SK-N-MC (cell line): Measurements from ENCODE around the gene SRP9.

Experiments
- EZH2 ChIP-seq: fragments of 200-600 bp; sonication (generic); IDR thresholded peaks from one replicate; pipeline ENCODE4 v1.6.1; 2017; ENCODE audit warnings: antibody characterized with exemption
- FOXP2 ChIP-seq: optimal IDR thresholded peaks from 2 replicates; pipeline ENCODE3; 2011; ENCODE audit warnings: mild to moderate bottlenecking, moderate library complexity; ENCODE audit not compliant: insufficient read depth; ENCODE audit errors: extremely low read length, control extremely low read depth
- POLR2AphosphoS5 ChIP-seq: IDR thresholded peaks from 2 replicates; pipeline ENCODE4 v1.6.1; 2012; ENCODE audit warnings: mild to moderate bottlenecking, low read depth, low read length, borderline replicate concordance

DNA sequence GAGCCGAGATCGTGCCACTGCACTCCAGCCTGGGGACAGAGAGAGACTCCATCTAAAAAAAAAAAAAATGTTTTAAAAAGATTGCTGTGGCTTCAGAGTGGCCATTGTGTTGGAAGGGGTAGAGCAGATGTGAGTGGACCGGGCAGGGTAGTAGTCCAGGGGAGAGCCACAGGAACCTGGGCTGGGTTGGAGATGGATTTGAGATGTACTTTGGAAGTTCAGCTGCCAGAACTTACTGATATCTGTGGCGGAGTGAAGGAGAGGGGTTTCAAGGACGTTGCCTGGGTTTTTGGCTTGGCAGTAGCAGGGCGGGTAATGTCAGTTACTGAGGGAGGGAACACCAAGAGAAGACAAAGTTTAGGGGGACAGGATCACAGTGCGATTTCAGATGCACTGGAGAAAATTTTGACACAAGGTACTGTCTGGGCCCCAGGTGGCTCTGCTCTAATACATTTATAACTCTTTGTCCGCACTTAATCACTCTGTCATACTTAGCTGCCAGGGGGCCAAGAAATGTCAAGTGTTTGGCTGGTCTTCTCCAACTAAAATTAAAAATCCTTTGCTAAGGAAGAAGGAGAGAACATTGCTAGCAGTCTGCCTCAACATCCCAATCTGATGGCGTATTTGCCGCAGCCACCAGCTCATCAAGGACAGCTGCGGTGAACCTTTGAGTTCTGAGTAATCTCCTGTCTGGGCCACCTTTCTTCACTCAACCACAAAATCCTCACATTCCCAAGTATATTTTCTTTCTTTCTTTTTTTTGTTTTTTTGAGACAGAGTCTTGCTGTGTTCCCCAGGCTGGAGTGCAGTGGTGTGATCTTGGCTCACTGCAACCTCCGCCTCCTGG is 41.9 kb downstream of the SRP9 start:
- TF ChIP-seq EZH2 (no peak), POLR2AphosphoS5 (no peak), FOXP2 (no peak)
